Muscle of leg (tissue), 16 donors: ENCODE data around the gene FBXO31. TPM values are rescaled to one million over a fixed set of nuclear protein-coding genes. Genes with fewer than 3 reads are reported as not detected.
A peak's percentile ranks its signal among the peaks of the same experiment; 100 is the strongest.

Experiments used
- DNase-seq: peaks from one replicate; pipeline ENCODE4 v3.0.0; 2013
- H3K27ac ChIP-seq: one replicate; pipeline ENCODE4 v1.5.1; 2013; ENCODE audit warnings: mild to moderate bottlenecking, low read length, control low read depth
- H3K27me3 ChIP-seq: one replicate; pipeline ENCODE4 v1.6.1; 2013; ENCODE audit warnings: low read length; ENCODE audit not compliant: control insufficient read depth, insufficient read depth
- H3K36me3 ChIP-seq: one replicate; pipeline ENCODE4 v1.6.1; 2013; ENCODE audit warnings: low read length; ENCODE audit not compliant: control insufficient read depth, insufficient read depth
- H3K4me1 ChIP-seq: one replicate; pipeline ENCODE4 v1.6.1; 2013; ENCODE audit warnings: low read length; ENCODE audit not compliant: control insufficient read depth, insufficient read depth
- H3K4me3 ChIP-seq: one replicate; pipeline ENCODE4 v1.5.1; 2013; ENCODE audit warnings: low read length, control low read depth
- H3K9me3 ChIP-seq: replicated peaks from 2 replicates; pipeline ENCODE4 v1.6.1; 2013; ENCODE audit warnings: low read depth, low read length; ENCODE audit not compliant: control insufficient read depth
- WGBS: methylation state at CpG from one replicate; pipeline ENCODE4 v1.1.5; 2013; ENCODE audit warnings: missing lambda C conversion rate; ENCODE audit not compliant: insufficient coverage; 5-methylcytosine and 5-hydroxymethylcytosine counted together
- long read RNA-seq, 11 donors: transcript quantifications; one replicate each; lab custom pipeline, GENCODE V29; 2026
- polyA plus RNA-seq, 8 donors: library from polyadenylated mRNA; unstranded; fragments of 120-200 nt; gene quantifications; one replicate each; pipeline versions ENCODE4 v1.2.1 to v1.2.3, GENCODE V29; 2013; ENCODE audit warnings: inconsistent platforms in 1 of 8, low replicate concordance in 1 of 8; ENCODE audit not compliant: insufficient read length in 8 of 8, insufficient read depth in 1 of 8
- total RNA-seq: library from RNA; stranded (reverse); fragments of 120-200 nt; gene quantifications from one replicate; pipeline ENCODE4 v1.2.4, GENCODE V29; 2013

The FBXO31 gene, protein sequence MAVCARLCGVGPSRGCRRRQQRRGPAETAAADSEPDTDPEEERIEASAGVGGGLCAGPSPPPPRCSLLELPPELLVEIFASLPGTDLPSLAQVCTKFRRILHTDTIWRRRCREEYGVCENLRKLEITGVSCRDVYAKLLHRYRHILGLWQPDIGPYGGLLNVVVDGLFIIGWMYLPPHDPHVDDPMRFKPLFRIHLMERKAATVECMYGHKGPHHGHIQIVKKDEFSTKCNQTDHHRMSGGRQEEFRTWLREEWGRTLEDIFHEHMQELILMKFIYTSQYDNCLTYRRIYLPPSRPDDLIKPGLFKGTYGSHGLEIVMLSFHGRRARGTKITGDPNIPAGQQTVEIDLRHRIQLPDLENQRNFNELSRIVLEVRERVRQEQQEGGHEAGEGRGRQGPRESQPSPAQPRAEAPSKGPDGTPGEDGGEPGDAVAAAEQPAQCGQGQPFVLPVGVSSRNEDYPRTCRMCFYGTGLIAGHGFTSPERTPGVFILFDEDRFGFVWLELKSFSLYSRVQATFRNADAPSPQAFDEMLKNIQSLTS
- total RNA-seq (21.5 TPM), polyA plus RNA-seq (10 to 100 TPM; 19.4 to 32.0 (median 27.4) TPM)
- long read RNA-seq, donor 1 = 0 reads
- long read RNA-seq, donor 2 = 0 reads
- long read RNA-seq, donor 3, full-length matches to known transcripts = 2 of 2 reads
- long read RNA-seq, donor 3, partial matches to known transcripts = 0 of 2 reads
- long read RNA-seq, donor 3, other reads (novel, unspliced or antisense) = 0 of 2 reads
- long read RNA-seq, donor 4, full-length matches to known transcripts = 6 of 6 reads
- long read RNA-seq, donor 4, partial matches to known transcripts = 0 of 6 reads
- long read RNA-seq, donor 4, other reads (novel, unspliced or antisense) = 0 of 6 reads
- long read RNA-seq, donor 5, full-length matches to known transcripts = 3 of 14 reads
- long read RNA-seq, donor 5, partial matches to known transcripts = 11 of 14 reads
- long read RNA-seq, donor 5, other reads (novel, unspliced or antisense) = 0 of 14 reads
- long read RNA-seq, donor 6, full-length matches to known transcripts = 3 of 3 reads
- long read RNA-seq, donor 6, partial matches to known transcripts = 0 of 3 reads
- long read RNA-seq, donor 6, other reads (novel, unspliced or antisense) = 0 of 3 reads
- long read RNA-seq, donor 7 = 0 reads
- long read RNA-seq, donor 8, full-length matches to known transcripts = 1 of 1 reads
- long read RNA-seq, donor 8, partial matches to known transcripts = 0 of 1 reads
- long read RNA-seq, donor 8, other reads (novel, unspliced or antisense) = 0 of 1 reads
- long read RNA-seq, donor 9, full-length matches to known transcripts = 2 of 2 reads
- long read RNA-seq, donor 9, partial matches to known transcripts = 0 of 2 reads
- long read RNA-seq, donor 9, other reads (novel, unspliced or antisense) = 0 of 2 reads
- long read RNA-seq, donor 10, full-length matches to known transcripts = 3 of 3 reads
- long read RNA-seq, donor 10, partial matches to known transcripts = 0 of 3 reads
- long read RNA-seq, donor 10, other reads (novel, unspliced or antisense) = 0 of 3 reads
- long read RNA-seq, donor 11 = 0 reads

- DNase-seq = peak; percentile 97
- Histone ChIP-seq H3K9me3 (no peaks in the 10 kb centered on the region), H3K4me1 (peaks cover 38% of the 10 kb centered on the region), H3K27me3 (no peaks in the 10 kb centered on the region), H3K27ac (peak within 1 kb of the TSS; percentile 93), H3K36me3 (no peaks in the 10 kb centered on the region), H3K4me3 (peak within 1 kb of the TSS; percentile 78)
- WGBS = under 1% methylated on average over 86 of the region's 92 CpGs
Observed at GRCh38 chr16:87383505-87384161, at the start of gene FBXO31. FBXO31 (minus strand) TSS chr16:87383776; CDS start chr16:87383744, 32 bp downstream.

DNA sequence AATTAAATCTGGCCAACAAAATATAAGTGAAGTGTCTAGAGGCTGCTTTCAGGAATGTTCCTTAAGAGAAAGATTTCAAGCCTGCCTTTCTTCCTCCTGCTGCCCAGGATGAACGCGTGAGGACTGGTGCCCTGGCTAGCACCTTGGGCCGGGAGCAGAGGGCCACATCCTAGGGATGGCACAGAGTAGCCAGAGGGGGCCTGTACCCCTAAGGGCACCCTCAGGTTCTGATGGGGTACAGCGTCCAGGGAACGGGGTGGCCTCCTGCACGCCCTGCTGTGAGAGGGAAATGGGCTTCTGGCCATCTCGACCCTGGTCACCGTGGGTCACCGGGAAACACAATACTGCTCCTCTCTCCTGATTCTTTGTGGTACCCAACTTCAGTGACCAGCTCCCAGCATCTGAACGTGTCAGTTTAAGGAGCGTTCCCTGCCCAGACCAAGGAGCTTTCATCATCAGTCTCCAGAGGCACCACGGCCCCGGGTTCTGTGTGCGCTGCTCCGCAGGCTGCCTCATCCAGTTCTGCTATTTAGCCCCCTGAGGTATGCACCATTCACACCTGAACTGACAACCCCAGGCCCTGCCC is 48.8 kb upstream of the FBXO31 start:
- no peak overlapping the region for H3K4me3 ChIP-seq
- no peaks in the 10 kb centered on the region for H3K27me3 ChIP-seq
- 83% methylated on average over 13 of the region's 15 CpGs for WGBS
- no peaks in the 10 kb centered on the region for H3K9me3 ChIP-seq
- peaks cover 16% of the 10 kb centered on the region for H3K36me3 ChIP-seq
- H3K27ac ChIP-seq = no peak overlapping the region
- H3K4me1 ChIP-seq = peaks cover 10% of the 10 kb centered on the region
- DNase-seq = no peak

DNA sequence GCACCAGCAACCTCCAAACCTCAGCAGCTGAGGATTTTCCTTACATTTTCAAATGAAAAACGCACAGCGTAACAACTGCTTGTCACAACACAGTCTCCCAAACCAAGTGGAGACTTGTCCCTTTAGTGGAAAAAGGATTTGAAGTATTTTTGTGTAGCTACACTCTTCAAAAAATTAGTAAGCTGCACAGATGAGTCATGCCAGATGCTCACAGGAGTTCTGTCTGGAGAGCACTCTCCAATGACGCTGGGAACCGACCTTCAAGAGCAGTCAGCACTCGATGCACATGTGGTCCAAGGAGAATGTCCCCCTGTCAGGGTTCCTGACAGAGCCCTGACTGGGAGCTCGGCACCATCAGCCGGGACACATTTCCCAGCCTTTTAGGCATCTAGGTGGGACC is 48.4 kb upstream of the FBXO31 start:
- H3K4me1 ChIP-seq = peaks cover 10% of the 10 kb centered on the region
- WGBS = 46% methylated on average over 5 of the region's 7 CpGs
- DNase-seq = peak; percentile 37
- H3K9me3 ChIP-seq = no peaks in the 10 kb centered on the region
- H3K27ac ChIP-seq = no peak overlapping the region
- H3K27me3 ChIP-seq = no peaks in the 10 kb centered on the region
- H3K4me3 ChIP-seq = no peak overlapping the region
- peaks cover 18% of the 10 kb centered on the region for H3K36me3 ChIP-seq

DNA sequence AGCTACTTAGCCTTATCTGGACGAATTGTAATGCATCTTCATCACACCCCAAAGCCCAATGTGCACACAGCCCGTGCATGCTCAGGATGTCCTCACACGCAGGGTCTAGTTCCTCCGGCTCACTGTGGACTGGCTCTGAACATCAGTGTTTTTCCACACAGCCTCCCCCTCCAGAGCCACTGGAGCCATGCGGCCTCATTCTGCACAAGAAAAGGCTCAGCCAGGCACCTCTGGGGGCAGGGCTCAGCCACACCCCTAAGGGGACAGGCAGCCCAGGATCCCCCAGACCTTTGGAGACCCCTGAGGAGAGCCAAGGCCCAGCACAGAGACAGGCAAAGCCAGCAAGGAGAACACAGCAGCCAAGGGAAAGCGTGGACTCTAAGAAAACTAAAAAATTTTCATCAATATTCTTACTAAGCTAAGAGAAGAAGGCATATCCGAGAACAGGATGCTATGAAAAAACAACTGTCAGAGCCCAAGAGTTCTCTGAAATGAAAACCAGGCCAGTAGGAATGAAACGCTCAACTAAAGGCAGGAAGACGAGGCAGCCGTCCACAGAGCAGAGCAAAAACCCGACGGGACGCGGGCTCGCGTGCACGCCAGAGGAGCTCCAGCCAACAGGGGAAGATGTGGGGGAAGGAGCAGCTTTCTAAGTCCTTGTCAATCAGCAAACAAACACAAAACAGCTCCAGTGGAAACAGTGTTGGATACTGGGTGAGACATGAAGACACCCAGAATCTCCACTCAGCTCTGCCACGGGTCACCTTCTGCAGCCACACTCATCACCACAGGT is 43.0 kb upstream of the FBXO31 start:
- Histone ChIP-seq H3K4me3 (no peak overlapping the region), H3K4me1 (peaks cover 3% of the 10 kb centered on the region), H3K27ac (no peak overlapping the region), H3K9me3 (no peaks in the 10 kb centered on the region), H3K27me3 (no peaks in the 10 kb centered on the region), H3K36me3 (peaks cover 45% of the 10 kb centered on the region)
- peak; percentile 31 for DNase-seq
- WGBS = 55% methylated on average over 9 of the region's 18 CpGs

- no peak overlapping the region for H3K27ac ChIP-seq
- no peaks in the 10 kb centered on the region for H3K9me3 ChIP-seq
- no peaks in the 10 kb centered on the region for H3K27me3 ChIP-seq
- WGBS = 82% methylated on average over 12 of the region's 12 CpGs
- peaks cover 3% of the 10 kb centered on the region for H3K4me1 ChIP-seq
- no peak for DNase-seq
- H3K4me3 ChIP-seq = no peak overlapping the region
- peaks cover 50% of the 10 kb centered on the region for H3K36me3 ChIP-seq
Observed at GRCh38 chr16:87425941-87426340, 42.4 kb upstream of the FBXO31 start.

DNA sequence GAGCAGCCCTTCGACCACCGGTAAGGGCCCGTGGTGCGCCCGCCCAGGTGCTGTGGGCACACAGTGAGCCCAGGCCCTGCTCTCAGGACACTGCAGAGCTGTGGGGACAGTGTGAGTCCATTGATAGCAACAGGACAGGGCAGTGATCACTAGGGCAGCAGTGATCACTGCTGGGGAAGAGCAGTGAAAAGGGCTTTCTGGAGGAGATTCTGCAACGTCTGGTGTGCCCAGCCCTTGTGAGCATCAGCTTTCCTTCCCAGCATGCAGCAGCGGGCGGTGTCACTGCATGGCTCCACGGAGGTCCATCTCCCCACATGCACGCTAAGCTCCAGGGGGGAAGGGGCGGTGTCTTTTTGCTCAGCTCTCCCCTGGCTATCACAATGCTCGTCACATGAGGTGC is 40.7 kb upstream of the FBXO31 start:
- Histone ChIP-seq H3K36me3 (peaks cover 59% of the 10 kb centered on the region), H3K27ac (no peak overlapping the region), H3K27me3 (no peaks in the 10 kb centered on the region), H3K4me3 (no peak overlapping the region), H3K9me3 (no peaks in the 10 kb centered on the region), H3K4me1 (peaks cover 3% of the 10 kb centered on the region)
- 78% methylated on average over 6 of the region's 12 CpGs for WGBS
- DNase-seq = no peak

DNA sequence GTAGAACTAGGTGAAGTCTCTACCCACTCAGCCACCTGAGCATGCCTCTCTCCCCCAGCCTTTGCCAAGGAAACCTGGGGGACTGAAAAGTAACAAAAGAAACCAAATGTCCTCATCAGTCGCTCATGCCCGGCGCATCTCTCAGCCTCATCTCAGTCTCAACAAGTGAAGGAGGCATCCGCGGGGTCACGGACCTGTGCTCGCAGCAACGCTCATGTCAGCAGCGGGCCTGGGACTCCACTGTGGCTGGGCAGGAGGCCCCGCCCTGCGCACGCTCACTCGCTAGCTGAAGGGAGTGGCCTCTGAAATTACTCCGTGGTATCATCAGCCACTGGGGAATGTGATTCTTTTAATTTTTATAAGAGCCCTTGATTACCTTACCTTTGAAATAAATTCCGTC is 39.9 kb upstream of the FBXO31 start:
- no peaks in the 10 kb centered on the region for H3K9me3 ChIP-seq
- H3K36me3 ChIP-seq = peaks cover 55% of the 10 kb centered on the region
- H3K4me3 ChIP-seq = no peak overlapping the region
- 97% methylated on average over 9 of the region's 15 CpGs for WGBS
- DNase-seq = no peak
- H3K4me1 ChIP-seq = peaks cover 3% of the 10 kb centered on the region
- no peaks in the 10 kb centered on the region for H3K27me3 ChIP-seq
- H3K27ac ChIP-seq = no peak overlapping the region

DNA sequence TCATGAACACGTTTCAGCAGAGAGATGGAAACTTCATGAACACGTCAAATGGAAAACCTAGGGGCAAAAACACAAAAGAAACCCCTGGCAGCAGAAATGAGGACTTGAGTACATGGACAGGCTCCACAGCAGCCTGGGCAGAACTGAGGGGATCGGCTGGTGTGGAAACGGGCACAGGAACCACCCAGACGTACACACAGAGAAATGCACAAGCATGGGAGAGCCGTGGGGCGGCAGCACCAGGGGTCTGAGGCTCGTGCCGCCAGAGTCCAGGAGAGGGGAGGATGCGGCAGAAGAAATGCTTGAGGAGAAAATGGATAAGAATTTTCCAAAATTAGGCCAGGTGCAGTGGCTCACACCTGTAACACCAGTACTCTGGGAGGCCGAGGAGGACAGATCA is 38.5 kb upstream of the FBXO31 start:
- no peak for DNase-seq
- no peaks in the 10 kb centered on the region for H3K27me3 ChIP-seq
- H3K9me3 ChIP-seq = no peaks in the 10 kb centered on the region
- peaks cover 65% of the 10 kb centered on the region for H3K36me3 ChIP-seq
- 95% methylated on average over 10 of the region's 11 CpGs for WGBS
- H3K4me1 ChIP-seq = peaks cover 3% of the 10 kb centered on the region
- H3K4me3 ChIP-seq = no peak overlapping the region
- H3K27ac ChIP-seq = no peak overlapping the region
